Adrenal gland (tissue), 12 donors: ENCODE measurements around the gene HNRNPM. TPM values are rescaled to one million over a fixed set of nuclear protein-coding genes. Genes with fewer than 3 reads are reported as not detected.

Experiments used
- DNase-seq, 7 donors: peaks; one replicate each; pipeline ENCODE4 v3.0.0-alpha.2; 2019 to 2020
- H3K27ac ChIP-seq, 5 donors: fragments of 200-600 bp; sonication (generic) in 4 of 5; 1 replicate in 3 of 5; 2 replicates in 2 of 5; pipeline versions ENCODE4 v1.5.1 to v1.8.0; 2016 to 2020; ENCODE audit warnings: mild to moderate bottlenecking in 1 of 5
- H3K27me3 ChIP-seq: fragments of 200-600 bp; 2 replicates; pipeline ENCODE4 v1.8.0; 2021
- H3K36me3 ChIP-seq, 2 donors: fragments of 200-600 bp; replicated peaks in 1 of 2; 1 replicate in 1 of 2; 2 replicates in 1 of 2; pipeline versions ENCODE4 v1.5.1 to v1.8.0; 2018 to 2022
- H3K4me1 ChIP-seq, 2 donors: fragments of 200-600 bp; replicated peaks in 1 of 2; 1 replicate in 1 of 2; 2 replicates in 1 of 2; pipeline versions ENCODE4 v1.5.1 to v1.8.0; 2018 to 2021
- H3K4me3 ChIP-seq, 4 donors: fragments of 200-600 bp; sonication (generic) in 3 of 4; one replicate each; pipeline ENCODE4 v1.5.1; 2016 to 2018
- H3K9me3 ChIP-seq, 3 donors: fragments of 200-600 bp; sonication (generic) in 1 of 3; replicated peaks in 1 of 3; 1 replicate in 2 of 3; 2 replicates in 1 of 3; pipeline versions ENCODE4 v1.5.1 to v1.8.0; 2016 to 2021
- CTCF ChIP-seq, 6 experiments: fragments of 450-650 bp in 4 of 6; fragments of 200-600 bp in 2 of 6; sonication (generic) in 1 of 6; IDR thresholded peaks; 1 replicate in 5 of 6; 2 replicates in 1 of 6; pipeline versions ENCODE4 v1.5.1 to v1.8.0; 2016 to 2021; ENCODE audit warnings: antibody characterized with exemption in 6 of 6, mild to moderate bottlenecking in 2 of 6, moderate library complexity in 1 of 6
- POLR2A ChIP-seq, 2 donors: fragments of 450-650 bp; IDR thresholded peaks; one replicate each; pipeline ENCODE4 v1.6.1; 2017; ENCODE audit warnings: antibody characterized with exemption in 2 of 2, mild to moderate bottlenecking in 2 of 2, moderate library complexity in 1 of 2
- WGBS, 4 donors: extraction: QIAGEN DNeasy Blood & Tissue Kit in 2 of 4; methylation state at CpG; one replicate each; pipeline versions ENCODE4 v1.1.5 to v1.1.7; 2013 to 2017; 5-methylcytosine and 5-hydroxymethylcytosine counted together
- intact Hi-C, 2 donors: fragments of 100-400 bp; cut with DNase I; formaldehyde crosslinking; loops; one replicate each; pipeline versions ENCODE4 v1.14.1 to v1.15.0; 2022 to 2023
- polyA plus RNA-seq, 3 donors: library from polyadenylated mRNA; stranded (reverse); fragments of 200-250 nt in 2 of 3; fragments of 350-450 nt in 1 of 3; fragmentation: Illumina TruSeq in 1 of 3; extraction: RNeasy Lipid Tissue Mini Kit (QIAGEN cat#74804) in 1 of 3; gene quantifications; one replicate each; pipeline ENCODE4 v1.2.3, GENCODE V29; 2013 to 2014
- total RNA-seq, 9 donors: library from RNA; depleted of rRNA in 4 of 9; stranded (reverse); fragments of >200 nt in 4 of 9; fragments of 120-200 nt in 1 of 9; fragmentation: NEBNext Ultra II Directional in 1 of 9; extraction: Animal tissue kit (Norgen Biotek cat#: 25700) in 1 of 9; gene quantifications; one replicate each; pipeline versions ENCODE4 v1.1.0 to v1.2.4, GENCODE V29; 2013 to 2023
- donor health status: healthy with polysubstance abuse.
- donor health status: Bipolar disorder and iron deficiency.
- donor health status: DM: yes; HTN: yes; CAD: no.
- donor health status: DM: no; HTN: no; CAD: no.
- donor health status: DM: no; HTN: no; CAD: no.
- donor health status: DM: yes; HTN: yes; CAD: no.

The HNRNPM gene
- total and polyA plus RNA-seq, 12 donors: 51.7 to 262 (median 77.4) TPM

- no peak for DNase-seq
- H3K27ac ChIP-seq: no peak overlapping the region
- H3K36me3 ChIP-seq: no peaks in the 10 kb centered on the region
- H3K4me3 ChIP-seq: no peak overlapping the region
- TF ChIP-seq CTCF (IDR thresholded peaks at IDR 0.05) (no peak), POLR2A (IDR thresholded peaks at IDR 0.05) (no peak)
- H3K27me3 ChIP-seq: no peaks in the 10 kb centered on the region
- no peaks in the 10 kb centered on the region for H3K9me3 ChIP-seq
- intact Hi-C loops: loop anchor here in 1 of 2 donors (10.0 kb wide), 1 partner anchor 149 kb away; no protein-coding TSS in a partner anchor
- H3K4me1 ChIP-seq: peaks cover 11 to 12% of the 10 kb centered on the region in 2 donors
- WGBS, 4 donors: 80 to 84% (median 83%) methylated on average over 7 of the region's 7 CpGs
These were observed 59.4 kb downstream of the HNRNPM start for GRCh38 chr19:8504171-8504570.

- Histone ChIP-seq H3K27ac (no peak overlapping the region), H3K27me3 (no peaks in the 10 kb centered on the region), H3K36me3 (no peaks in the 10 kb centered on the region), H3K4me1 (peaks cover 11 to 12% of the 10 kb centered on the region in 2 donors), H3K4me3 (no peak overlapping the region), H3K9me3 (no peaks in the 10 kb centered on the region)
- no peak for DNase-seq
- TF ChIP-seq POLR2A (IDR thresholded peaks at IDR 0.05) (no peak), CTCF (IDR thresholded peaks at IDR 0.05) (no peak)
- intact Hi-C loops: loop anchor here (5.0 to 10.0 kb wide), 3 partner anchors 93 to 153 kb away; partner anchors contain the start of gene MARCHF2 (in 2 of the 2)
- WGBS, 4 donors: 74 to 80% (median 77%) methylated on average over 6 of the region's 6 CpGs
These were observed 60.1 kb downstream of the HNRNPM start for GRCh38 chr19:8504919-8505318.

GRCh38 chr19:8505680-8506401 is 61.1 kb downstream of the HNRNPM start:
- WGBS, 4 donors: 0 to 1% (median 1%) methylated on average over 22 to 56 of the region's 56 CpGs
- intact Hi-C loops: loop anchor here (5.0 to 10.0 kb wide), 3 partner anchors 94 to 154 kb away; partner anchors contain the start of gene MARCHF2 (in 2 of the 2)
- no peak for TF ChIP-seq POLR2A (IDR thresholded peaks at IDR 0.05)
- TF ChIP-seq CTCF (IDR thresholded peaks at IDR 0.05): peak; percentile 75 to 88 (median 86)
- peak; percentile 72 to 87 (median 84) for DNase-seq
- peak overlapping the region in 2 of 5 donors; percentile 6 to 24 for H3K27ac ChIP-seq
- H3K4me3 ChIP-seq: peak overlapping the region in 2 of 4 donors; percentile 60 to 62
- no peaks in the 10 kb centered on the region for H3K36me3 ChIP-seq
- H3K9me3 ChIP-seq: no peaks in the 10 kb centered on the region
- H3K27me3 ChIP-seq: no peaks in the 10 kb centered on the region
- peaks cover 11 to 12% of the 10 kb centered on the region in 2 donors for H3K4me1 ChIP-seq

- H3K4me1 ChIP-seq: peaks cover 11 to 12% of the 10 kb centered on the region in 2 donors
- intact Hi-C loops: loop anchor here (5.0 to 10.0 kb wide), 3 partner anchors 94 to 154 kb away; partner anchors contain the start of gene MARCHF2 (in 2 of the 2)
- H3K4me3 ChIP-seq: peak overlapping the region in 1 of 4 donors; percentile 60
- peak in 2 of 7 donors; percentile 57 to 59 for DNase-seq
- peaks cover 0 to 3% of the 10 kb centered on the region in 2 donors for H3K36me3 ChIP-seq
- H3K9me3 ChIP-seq: no peaks in the 10 kb centered on the region
- peak overlapping the region in 2 of 5 donors; percentile 6 to 24 for H3K27ac ChIP-seq
- TF ChIP-seq POLR2A (IDR thresholded peaks at IDR 0.05) (no peak), CTCF (IDR thresholded peaks at IDR 0.05) (peak in 3 of 6 experiments; percentile 3 to 43 (median 32))
- H3K27me3 ChIP-seq: no peaks in the 10 kb centered on the region
- 19 to 30% (median 23%) methylated on average over 11 to 18 of the region's 18 CpGs for WGBS, 4 donors
These were observed 61.7 kb downstream of the HNRNPM start for GRCh38 chr19:8506402-8506957.
